Stimulated activated naive CD4-positive, alpha-beta T cell treated with Interleukin-2 at 50 U/mL for 16 hours (primary cell): Measurements from ENCODE around the gene RBM6.

Experiments used
- DNase-seq: peaks from one replicate; lab custom pipeline; 2025; lab: John Stamatoyannopoulos, UW

RBM6 gene

GRCh38 chr3:50126287-50127211, 186.6 kb downstream of the RBM6 start:
- DNase-seq = no peak
